H1 (cell line): ENCODE results near the gene SCYL2. TPM values are rescaled to one million over a fixed set of nuclear protein-coding genes. Genes with fewer than 3 reads are reported as not detected.

Source experiments
- CBX8 ChIP-seq: fragments of 300-800, 300-1000 bp; sonication (generic); IDR thresholded peaks from 2 replicates; pipeline ENCODE4 v1.7.1; 2016; ENCODE audit warnings: low read depth, low read length, borderline replicate concordance
- SIX5 ChIP-seq: IDR thresholded peaks from 2 replicates; pipeline ENCODE4 v1.6.1; 2011; ENCODE audit warnings: mild to moderate bottlenecking, low read depth, low read length
- polyA plus RNA-seq, 7 experiments: library from polyadenylated mRNA; depleted of rRNA in 3 of 7; stranded (reverse) in 5 of 7; unstranded in 2 of 7; fragments of >200 nt in 5 of 7; fragments of 200-250 nt in 2 of 7; gene quantifications; 1 replicate in 5 of 7; 2 replicates in 1 of 7; 4 replicates in 1 of 7; pipeline versions ENCODE4 v1.2.1 to v1.2.3, GENCODE V29; 2011 to 2013; ENCODE audit warnings: missing spikeins in 2 of 7, mixed read lengths in 2 of 7
- total RNA-seq: library from RNA; stranded (reverse); fragmentation: NEBNext Ultra II Directional; extraction: Animal tissue kit (Norgen Biotek cat#: 25700); gene quantifications from 2 replicates; pipeline ENCODE4 v1.2.1, GENCODE V29; 2021
- TF ChIP-seq, protein P1 (sequence below): IDR thresholded peaks from 2 replicates; pipeline ENCODE4 v1.6.1; 2011; ENCODE audit warnings: low read length, improper control_type of control experiment

The SCYL2 gene
- total and polyA plus RNA-seq, 2 of the 8 experiments (the other 6 are each of a cell fraction or from before 2014, with no cell fraction given), result 8.9 to 48.7 TPM

- TF ChIP-seq, protein P1, sequence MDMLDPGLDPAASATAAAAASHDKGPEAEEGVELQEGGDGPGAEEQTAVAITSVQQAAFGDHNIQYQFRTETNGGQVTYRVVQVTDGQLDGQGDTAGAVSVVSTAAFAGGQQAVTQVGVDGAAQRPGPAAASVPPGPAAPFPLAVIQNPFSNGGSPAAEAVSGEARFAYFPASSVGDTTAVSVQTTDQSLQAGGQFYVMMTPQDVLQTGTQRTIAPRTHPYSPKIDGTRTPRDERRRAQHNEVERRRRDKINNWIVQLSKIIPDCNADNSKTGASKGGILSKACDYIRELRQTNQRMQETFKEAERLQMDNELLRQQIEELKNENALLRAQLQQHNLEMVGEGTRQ, result no peak
- TF ChIP-seq SIX5 (no peak), CBX8 (no peak)
- TF ChIP-seq, all 59 proteins: peak for 0
These were observed 44.3 kb downstream of the SCYL2 start (continued) for GRCh38 chr12:100311317-100311716.
